Activated T-cell treated with anti-CD3 and anti-CD28 coated beads for 1 hour (primary cell): ENCODE results near the gene OLIG1.

Experiments used
- DNase-seq: peaks from one replicate; pipeline ENCODE4 v3.0.0-alpha.2; 2020; ENCODE audit warnings: low read depth

OLIG1 gene

GRCh38 chr21:33031152-33031911, 38.6 kb upstream of the OLIG1 start:
- DNase-seq = no peak

DNA sequence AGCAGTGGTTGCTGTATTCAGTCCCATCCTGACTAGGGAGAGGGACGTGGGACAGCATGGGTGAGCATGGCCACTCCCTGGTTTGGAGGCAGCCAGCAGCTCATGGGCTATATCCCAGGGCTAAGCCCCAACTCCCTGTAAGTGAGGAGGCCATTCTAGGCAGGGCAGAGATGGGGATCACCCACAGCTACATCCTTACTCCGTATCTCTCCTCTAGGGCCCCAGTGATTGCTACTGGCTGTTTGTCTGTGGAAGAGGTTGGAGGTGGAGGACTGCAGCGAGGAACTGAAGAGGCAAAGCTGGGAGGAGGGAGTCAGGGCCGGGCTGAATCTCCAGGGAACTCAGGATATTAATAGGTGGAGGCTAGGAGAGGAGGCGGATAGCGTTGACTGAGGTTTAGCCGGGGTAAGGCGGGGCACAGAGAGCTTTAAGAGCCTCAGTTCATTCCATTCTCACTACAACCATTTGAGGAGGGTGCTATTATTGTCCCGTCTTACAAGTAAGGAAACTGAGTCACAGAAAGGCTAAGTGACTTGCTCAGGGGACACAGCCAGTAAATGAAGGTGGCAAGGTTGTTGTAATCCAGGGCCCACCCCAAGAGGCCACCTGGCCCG, 37.4 kb upstream of the OLIG1 start:
- DNase-seq = no peak

GRCh38 chr21:33033094-33033951, 36.6 kb upstream of the OLIG1 start:
- DNase-seq = no peak

- no peak for DNase-seq
Measured at GRCh38 chr21:33033961-33034413, 36.0 kb upstream of the OLIG1 start.

DNA sequence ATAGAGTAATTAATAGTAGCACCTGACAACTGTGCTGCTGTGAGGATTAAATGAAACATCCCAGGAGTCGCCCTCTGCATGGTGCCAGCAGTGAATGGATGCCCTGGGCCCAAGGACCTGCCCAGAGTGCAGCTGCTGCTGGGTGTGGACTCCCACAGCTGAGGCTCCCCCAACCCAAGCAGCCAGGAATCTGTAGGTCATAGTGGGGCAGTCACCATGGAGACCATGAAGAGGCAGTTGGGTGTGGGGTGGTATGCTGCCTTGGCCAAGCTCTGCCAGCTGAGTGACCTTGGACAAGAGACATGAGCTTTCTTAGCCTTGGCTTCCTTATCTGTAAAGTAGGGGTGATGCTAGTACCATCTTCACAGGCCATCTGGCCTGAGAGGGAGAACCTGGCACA, 34.8 kb upstream of the OLIG1 start:
- DNase-seq = no peak

DNA sequence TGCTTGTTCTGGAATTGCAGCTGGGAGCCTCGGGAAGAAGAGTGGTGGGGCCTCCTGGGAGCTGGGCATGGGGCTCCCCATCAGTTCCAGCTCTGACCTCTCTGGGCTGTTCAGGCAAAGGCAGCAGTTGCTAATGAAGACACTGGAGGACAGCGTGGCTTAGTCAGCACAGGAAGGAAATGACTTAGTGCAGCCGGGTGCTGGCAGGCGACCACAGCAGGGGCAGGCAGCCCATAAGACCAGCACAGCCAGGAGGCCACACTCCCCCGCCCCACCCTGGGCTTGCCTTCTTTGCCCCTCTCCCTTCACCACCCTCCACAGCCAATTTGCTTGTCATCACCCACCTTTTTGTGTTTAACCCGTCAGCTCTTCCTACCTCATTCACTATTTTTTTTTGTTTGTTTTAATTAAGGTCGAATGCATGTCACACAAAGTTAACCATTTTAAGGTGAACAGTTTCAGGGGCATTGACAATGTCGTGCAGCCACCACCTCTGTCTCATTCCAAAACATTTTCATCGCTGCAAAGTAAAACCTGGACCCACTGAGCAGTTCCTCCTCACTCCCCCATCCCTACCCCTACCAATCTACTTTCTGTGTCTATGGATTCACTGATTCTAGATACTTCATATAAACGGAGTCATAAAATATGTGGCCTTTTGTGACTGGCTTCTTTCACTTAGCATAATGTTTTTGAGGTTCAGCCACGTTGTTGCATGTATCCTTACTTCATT, 33.3 kb upstream of the OLIG1 start:
- DNase-seq = peak; percentile 8

DNA sequence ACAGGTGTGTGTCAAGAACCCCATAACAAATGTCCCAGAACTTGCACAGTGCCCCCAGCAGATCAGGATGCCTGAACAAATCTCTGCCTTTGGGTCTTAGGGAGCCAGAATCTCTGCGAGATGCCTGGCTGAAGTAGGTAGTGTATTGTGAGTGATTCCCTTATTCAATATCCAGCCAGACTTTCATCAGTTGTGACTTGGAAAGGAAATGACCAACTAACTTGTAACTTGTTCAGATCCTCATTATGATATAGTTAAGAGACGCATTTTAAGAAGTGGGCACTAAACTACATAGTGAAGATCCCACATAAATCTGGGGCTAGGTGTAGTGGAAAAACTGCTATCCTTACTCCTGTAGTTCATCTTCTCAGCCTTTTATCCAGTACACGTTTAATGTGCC, 32.4 kb upstream of the OLIG1 start:
- DNase-seq = no peak

- DNase-seq = no peak
Measured at GRCh38 chr21:33039536-33039935, 30.4 kb upstream of the OLIG1 start.

GRCh38 chr21:33040215-33040614, 29.7 kb upstream of the OLIG1 start:
- DNase-seq = no peak

- DNase-seq = no peak
Measured at GRCh38 chr21:33041981-33042380, 28.0 kb upstream of the OLIG1 start.

GRCh38 chr21:33042812-33043211, 27.1 kb upstream of the OLIG1 start:
- DNase-seq = no peak

DNA sequence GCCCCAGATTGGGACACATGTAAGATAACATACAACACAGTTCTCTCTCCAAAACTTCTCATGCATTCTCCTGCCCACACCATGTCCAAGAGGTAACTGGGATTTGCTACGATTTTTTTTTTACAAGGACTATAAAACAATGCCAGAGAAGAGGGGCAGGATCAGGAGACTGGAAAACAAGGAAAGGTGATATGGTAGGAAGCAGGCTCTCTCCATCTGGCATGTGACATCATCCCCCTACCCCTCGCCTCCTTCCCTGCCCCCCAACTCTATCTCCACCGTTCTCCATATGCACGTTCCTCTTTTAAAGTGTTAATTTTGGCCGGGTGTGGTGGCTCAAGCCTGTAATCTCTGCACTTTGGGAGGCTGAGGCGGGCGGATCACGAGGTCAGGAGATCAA, 23.5 kb upstream of the OLIG1 start:
- no peak for DNase-seq

DNA sequence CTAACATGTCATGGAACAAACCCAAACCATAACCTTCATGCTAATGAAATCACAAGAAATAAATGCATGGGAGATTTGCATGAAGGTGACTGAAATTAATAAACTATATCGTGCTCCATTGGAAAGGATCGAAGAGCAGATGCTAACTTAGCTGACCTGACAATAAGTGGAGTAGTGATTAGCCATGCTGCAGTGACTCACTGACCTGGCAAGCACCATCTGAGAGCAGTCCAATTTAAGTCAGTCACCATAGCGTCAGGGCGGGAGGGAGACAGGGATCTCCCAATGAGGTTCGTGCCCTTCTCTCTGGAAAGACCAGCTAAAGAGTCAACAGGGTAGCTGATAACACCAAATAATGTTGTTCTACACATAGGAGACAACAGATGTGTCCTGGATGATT, 22.7 kb upstream of the OLIG1 start:
- DNase-seq = no peak

DNA sequence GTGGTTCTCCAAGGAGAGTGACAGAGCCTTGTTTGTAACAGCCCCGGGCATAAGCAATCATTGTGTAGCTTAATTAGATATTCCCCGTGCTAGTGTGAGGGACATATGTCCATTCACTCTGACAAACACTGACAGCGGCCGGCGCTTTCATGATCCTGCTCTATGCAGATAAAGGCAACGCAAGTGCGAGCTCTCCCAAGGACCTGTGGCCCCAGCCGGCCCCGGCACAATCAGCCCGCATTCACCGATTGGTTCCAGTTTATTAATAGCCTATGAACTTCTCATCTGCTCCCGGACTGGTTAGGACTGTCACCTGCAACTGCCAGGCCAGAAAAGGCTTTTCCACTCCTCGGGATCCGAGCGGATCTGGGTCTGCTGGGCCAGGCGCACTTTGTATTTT, 18.0 kb upstream of the OLIG1 start:
- DNase-seq = no peak

- no peak for DNase-seq
Measured at GRCh38 chr21:33053951-33054350, 16.0 kb upstream of the OLIG1 start.

DNA sequence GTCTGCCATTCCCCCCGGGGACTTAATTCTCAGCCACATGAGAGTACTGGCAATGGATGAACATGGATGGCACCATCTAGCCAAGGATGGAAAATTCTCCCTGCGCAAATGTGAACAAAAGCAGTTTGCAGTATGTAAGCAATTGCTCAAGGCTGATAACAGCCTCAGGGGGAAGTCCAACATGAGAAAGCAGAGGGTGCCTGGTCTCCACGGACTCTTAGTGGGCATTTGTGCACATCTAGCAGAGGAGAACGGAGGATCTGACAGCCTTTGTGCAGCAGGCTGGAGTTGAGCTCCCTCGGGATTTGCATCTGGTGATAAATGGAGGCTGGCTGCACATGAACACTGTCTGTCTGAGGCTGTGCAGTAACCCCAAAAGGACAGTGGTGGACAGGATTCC, 13.9 kb upstream of the OLIG1 start:
- no peak for DNase-seq

DNA sequence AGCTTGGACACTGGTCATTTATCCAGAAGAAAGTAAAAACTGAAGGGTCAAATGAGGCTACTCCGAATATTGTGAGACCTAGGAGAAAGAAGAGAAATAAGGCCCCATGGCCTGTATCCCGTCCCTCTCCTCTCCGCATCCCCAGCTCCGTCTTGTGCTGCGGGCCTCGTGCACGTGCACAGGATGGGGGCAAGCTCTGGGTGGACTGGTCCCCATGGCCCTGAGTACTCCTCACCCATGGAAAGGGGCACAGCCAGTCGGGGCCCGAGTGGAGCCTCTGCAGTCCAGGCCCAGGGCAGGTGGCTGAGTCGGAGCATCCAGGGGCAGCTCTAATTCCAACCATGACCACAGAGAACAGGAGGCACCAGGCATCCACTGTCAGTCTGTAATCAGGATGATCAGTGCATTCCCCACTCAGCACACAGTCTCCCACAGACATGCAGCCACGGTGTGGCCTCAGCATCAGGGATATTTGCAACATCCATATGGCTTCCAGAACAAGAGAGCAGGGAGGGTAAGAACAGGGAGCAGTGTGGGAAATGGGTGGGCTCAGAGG, 12.5 kb upstream of the OLIG1 start:
- DNase-seq = no peak

GRCh38 chr21:33058527-33058926, 11.4 kb upstream of the OLIG1 start:
- DNase-seq = no peak

GRCh38 chr21:33058957-33059356, 11.0 kb upstream of the OLIG1 start:
- no peak for DNase-seq

GRCh38 chr21:33059380-33059841, 10.5 kb upstream of the OLIG1 start:
- DNase-seq = no peak

DNA sequence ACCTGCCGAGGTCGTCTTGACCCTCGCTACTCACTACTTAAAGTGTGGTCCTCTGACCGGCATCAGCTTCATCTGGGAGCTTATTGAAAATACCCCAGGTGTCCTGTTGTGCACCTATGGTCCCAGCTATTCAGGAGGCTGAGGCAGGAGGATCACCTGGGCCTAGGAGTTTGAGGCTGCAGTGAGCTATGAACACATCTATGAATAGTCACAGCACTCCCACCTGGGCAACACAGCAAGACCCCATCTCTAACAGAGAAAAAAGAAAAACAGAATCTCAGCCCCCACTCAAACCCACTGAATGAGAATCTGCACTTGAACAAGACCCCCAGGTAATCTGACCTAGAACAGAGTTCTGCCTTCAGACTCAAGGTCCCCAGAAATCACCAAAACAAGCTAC, 8.7 kb upstream of the OLIG1 start:
- no peak for DNase-seq

GRCh38 chr21:33063375-33063883, 6.5 kb upstream of the OLIG1 start:
- DNase-seq = no peak
